HG02885 (cell line): Measurements from ENCODE around the gene KCTD10.

Source experiments
- ATAC-seq: cut with Tn5 transposase; IDR thresholded peaks from one replicate; pipeline ENCODE4 v1.9.1; 2021; ENCODE audit warnings: mild to moderate bottlenecking; ENCODE audit not compliant: unreplicated experiment, poor library complexity

The KCTD10 gene

DNA sequence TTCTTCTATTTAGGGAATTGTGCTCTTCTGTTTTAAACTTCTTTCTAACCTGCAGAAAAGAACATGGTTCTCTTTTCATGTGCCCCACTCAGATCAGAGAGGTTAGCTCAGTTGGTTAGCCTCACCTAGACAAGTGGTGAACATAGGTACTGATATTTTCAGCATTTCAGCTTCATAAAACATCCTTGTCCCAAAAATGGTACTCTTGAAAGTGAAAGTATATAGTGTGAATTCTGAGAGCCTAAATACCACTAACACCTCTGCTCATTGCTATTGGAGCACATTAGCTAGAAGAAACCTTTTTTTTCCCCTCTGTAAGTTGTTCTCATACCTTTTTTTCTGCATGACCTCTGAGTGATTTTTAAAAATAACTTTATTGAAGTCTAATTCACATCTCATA is 17.9 kb upstream of the KCTD10 start:
- no peak for ATAC-seq

DNA sequence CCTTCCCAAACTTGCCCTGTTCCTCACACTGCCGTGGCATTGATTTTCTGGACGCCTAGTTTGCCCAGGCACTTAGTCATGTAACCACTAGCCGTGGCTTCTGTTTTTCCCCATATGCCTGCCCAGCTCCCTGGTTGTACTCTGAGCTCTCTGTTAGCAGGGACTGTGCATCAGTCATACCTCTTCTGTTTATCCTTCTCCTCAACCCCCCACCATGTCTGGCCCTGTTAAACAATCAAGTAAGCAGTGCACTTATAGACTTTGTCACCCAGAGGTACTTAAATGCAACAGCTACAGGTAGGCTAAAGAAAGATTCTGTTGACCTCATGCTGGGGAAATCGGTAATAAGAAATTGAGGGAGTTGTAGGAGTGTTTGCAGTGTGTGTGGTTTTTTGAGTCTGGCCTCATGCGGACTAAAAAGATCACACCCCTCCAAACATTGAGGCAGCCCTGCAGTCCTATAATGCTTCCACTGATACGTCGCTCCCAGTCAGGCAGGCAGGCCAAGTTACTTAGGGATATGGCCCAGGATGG is 17.3 kb upstream of the KCTD10 start:
- no peak for ATAC-seq

GRCh38 chr12:109493938-109494337 is 16.8 kb upstream of the KCTD10 start:
- ATAC-seq = no peak

DNA sequence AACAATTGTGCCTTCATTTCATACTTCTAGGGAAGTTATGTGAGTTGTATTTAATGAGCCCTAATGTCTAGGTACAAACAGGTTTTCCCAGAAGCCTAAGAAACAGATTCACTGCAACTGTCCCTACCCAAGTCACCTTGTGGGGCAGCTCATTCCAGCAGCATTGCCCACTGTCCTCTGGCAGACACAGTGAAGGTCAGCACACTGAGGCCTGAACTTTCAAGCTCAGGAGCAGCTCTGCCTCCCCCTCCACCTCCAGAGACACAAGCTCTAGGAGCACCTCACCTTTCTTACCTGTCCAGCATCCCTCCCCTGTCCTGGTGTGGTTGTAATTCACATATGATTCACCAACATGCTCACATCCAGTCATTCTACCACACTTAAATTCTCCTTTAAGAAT is 16.0 kb upstream of the KCTD10 start:
- no peak for ATAC-seq

- ATAC-seq = no peak
Observed at GRCh38 chr12:109492371-109492770, 15.3 kb upstream of the KCTD10 start.

GRCh38 chr12:109491671-109492070 is 14.6 kb upstream of the KCTD10 start:
- no peak for ATAC-seq

DNA sequence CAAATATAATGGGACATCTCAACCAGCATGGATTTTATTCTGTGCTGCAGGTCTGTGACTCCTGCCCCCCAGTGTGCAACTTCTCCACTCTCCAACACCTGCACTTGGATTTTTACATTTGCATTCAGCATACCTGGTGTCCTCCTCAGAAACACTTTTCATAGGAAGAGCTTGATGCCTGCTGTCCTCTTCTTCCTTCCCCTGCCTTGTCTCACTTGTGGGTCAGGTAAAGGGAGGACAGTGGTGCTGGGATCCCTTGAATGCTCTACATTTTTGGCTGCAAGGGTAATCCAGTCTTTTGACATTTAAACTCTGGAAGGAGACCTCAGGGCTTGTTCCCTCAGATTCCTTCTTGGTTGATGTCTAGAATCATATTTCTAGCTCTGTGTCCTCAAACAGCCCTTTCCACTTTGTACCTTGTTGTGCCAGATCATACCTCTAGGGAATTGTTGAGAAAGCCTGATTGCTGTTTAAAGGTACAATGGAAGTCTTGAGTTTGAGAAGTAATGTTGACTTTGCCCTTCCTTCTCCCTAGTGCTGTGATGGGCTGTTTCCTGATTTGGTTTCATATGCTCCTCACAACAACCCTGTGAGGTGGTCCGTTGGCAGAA is 13.0 kb upstream of the KCTD10 start:
- ATAC-seq = no peak

DNA sequence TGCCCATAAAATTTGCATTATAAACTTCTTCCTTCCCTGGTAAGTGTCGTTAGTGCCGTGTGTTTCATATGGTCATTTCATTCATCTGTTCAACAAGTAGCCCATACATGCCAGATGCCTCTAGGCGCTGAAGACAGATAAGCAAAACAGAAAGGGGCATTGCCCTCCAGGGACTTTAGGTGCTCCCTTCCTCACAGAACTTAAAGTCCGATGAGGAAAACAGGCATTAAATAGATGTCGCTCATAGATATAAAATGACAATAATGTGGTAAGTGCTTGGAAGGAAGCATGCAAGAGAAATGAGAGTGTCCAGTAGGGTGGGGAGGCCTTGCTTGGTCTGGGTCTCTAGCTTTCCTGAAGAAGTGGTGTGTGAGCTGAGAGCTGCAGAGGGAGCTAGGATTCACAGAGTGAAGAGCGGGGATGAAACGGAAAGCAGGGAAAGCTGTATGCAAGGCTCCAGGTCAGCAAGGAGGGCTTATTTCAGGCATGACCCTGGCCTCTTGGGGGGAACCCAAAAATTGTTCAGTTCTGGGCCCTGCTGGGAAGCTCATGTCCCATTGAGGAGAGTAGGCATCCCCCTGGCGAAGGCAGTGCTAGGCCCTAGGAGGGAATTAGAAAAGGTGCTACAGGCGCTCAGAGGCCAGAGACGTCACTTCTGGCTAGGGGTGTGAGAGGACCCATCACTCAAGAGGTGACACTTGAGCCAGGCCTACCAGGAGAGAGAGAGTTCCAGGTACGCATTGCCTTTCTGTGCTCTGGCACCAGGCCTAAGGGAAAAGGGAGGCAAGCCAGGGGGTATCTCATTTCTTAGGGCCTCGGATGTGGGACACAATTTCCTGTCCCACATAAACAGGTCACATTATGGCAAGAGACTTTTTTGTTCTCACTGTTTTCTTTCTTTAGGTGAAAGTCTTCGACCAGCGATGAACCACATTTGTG is 12.2 kb upstream of the KCTD10 start:
- ATAC-seq = no peak

DNA sequence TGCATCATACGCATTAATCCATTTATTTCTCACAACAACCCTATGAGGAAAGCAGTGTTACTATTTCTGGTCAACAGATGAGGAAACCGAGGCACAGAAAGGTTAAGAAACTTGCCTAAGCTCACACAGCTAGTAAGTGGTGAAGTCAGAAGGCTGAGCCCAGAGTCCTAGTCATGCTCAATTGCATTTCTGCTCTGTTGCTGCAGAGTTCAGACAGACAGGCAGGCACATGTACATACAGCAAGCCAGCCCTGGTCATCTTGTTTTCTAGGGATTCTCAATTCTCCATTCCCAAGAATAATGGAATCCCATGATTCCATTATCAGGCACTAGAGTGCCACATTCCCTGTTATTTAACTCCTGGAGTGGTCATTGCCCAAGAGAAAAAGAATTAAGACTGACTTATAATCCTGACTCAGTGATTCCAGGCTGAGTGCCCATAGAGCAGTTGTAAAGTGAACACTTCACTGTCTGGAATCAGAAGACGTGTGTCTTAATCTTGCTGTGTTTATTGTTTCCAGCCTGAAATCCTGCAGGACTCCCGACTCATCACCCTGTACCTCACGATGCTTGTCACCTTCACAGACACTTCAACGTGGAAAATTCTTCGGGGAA is 11.1 kb upstream of the KCTD10 start:
- ATAC-seq = no peak

DNA sequence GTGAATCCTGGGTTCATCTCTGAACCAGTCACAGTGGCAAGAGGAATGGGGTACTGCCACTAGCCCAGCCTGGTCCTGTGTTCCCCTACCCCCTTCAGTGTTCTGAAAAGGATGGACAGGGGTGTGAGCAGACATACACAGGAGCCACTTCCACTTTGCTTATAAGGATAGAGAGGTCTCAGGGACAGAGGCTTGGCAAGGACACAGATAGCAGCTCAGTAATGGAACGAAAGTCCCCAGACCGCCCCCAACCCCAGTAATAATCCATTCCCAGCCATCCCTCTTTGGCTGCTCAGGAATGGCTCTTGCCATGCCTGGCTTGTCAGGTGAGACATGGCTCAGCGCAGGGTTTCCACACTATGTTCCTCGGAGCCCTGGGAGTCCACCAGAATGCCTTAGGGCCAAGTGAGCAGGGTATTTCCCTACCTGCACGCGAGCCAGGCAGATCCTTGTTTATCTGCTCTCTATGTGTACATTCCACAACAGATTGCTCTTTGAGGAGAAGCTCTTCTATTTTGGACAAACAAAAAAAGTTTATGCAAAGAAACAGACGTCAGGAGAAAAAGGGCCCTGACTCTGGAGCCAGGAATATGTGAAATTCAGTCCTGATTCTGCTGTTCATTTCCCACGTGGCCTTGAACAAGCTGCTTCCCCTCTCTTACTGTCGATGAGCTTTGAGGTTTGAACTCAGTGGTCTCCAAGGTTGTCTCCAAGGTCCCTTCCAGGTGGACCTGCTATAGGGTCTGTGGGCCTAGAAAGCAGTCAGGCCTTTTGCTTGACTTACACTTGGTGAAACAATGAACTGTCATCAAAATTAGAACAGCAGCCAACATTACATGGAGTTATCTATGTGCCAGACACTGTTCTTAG is 10.3 kb upstream of the KCTD10 start:
- no peak for ATAC-seq

GRCh38 chr12:109485201-109485600 is 8.1 kb upstream of the KCTD10 start:
- no peak for ATAC-seq

DNA sequence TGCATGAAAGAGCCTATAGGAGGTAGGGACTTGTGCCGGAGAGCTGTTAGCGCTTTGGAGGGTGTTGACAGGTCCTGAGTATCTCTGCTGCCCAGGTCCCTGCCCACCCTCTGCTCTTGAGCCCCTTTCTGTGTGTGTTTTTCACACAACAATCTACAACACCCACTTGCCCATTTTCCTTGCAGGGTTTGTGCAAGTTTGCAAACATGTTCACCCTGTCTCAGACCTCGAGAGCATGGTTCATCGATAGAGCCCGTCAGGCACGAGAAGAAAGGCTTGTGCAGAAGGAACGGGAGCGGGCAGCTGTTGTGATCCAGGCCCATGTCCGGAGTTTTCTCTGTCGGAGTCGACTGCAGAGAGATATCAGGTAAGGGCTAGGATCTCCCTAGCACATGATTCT is 6.2 kb upstream of the KCTD10 start:
- ATAC-seq = no peak

DNA sequence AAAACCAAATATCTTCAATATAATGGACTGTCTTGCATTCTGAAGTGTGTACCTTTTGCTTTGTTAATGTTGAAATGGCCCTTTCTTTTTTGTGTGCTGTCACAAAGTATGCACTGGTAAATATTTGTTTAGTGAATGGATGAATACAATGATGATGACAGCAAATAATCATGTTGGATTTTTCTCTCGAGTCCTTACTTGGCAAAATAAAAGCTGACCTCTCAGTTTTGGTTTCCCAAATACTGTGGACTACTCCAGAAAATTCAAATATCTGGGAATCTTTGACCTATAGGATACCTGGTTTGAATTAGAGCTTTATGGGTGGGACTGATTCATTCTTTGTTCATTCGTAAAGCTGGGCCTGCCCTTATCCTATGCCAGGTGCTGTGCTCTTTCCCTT is 5.8 kb upstream of the KCTD10 start:
- no peak for ATAC-seq

DNA sequence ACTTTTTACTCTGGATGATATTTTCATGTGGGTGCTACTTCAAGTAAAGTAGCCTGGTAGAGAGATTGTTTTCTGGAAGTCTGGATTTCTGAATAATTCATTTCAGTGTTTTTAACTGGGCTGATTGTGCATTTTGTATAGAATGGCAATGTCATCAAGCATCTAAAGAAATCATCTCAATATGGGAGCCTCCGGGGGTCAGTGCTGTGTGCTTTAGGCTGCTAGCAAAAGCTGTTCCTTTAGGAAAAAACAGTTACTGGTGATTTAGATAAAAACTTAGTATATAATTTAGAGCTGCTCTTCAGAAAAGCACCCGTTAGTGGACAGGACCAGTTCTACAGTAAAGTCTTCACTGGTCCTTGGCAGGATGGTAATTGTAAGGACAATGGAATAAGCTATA is 5.4 kb upstream of the KCTD10 start:
- ATAC-seq = no peak

- no peak for ATAC-seq
Observed at GRCh38 chr12:109481863-109482262, 4.8 kb upstream of the KCTD10 start.

DNA sequence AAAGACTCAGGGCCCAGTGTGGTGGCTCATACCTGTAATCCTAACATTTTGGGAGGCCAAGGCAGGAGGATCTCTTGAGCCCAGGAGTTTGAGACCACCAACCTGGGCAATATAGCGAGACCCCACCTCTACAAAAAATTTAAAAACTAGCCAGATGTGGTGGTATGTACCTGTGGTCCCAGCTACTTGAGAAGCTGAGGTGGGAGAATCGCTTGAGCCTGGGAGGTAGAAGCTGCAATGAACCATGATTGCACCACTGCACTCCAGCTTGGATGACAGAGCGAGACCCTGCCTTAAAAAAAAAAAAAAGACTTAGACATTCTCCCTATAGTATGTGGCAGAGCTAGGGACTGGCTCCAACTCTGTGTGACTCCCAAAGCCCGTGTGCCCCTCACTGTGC is 3.3 kb upstream of the KCTD10 start:
- ATAC-seq = no peak

DNA sequence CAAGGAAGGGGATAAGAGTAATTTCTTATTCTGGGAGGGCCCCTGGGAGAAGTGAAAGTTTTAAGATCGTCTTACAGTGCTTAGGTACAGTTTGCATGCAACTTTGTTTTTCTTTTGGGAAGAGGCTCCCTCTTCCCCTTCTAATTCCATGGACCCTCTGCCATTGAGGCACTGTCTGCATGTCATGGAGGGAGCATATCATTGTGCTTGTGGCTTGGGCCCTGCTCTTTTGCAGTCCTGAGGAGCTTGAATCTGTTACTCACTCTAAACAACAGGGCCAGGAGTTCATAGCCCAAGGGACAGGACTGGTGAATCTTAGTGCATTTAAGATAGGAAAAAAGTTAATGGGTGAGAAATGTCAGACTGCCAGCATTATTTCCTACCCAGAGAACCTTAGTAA is 2.7 kb upstream of the KCTD10 start:
- no peak for ATAC-seq

DNA sequence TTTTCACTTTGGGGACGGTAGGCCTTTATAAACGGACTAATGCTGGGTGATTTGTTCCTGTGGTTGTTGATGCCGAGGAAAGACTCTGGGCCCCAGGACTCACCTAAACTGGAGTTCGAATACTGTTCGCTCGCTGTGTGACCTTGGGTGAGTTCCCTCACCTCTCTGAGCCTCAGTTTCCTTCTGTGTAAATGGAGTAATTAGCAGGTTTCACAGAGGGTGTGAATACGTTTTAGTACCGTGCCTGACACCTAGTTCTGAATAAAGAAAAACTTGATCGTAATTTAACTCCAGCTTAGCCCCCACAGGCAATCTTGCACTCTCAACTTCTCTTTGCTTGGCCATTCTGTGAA is 839 bp upstream of the KCTD10 start:
- ATAC-seq = no peak

DNA sequence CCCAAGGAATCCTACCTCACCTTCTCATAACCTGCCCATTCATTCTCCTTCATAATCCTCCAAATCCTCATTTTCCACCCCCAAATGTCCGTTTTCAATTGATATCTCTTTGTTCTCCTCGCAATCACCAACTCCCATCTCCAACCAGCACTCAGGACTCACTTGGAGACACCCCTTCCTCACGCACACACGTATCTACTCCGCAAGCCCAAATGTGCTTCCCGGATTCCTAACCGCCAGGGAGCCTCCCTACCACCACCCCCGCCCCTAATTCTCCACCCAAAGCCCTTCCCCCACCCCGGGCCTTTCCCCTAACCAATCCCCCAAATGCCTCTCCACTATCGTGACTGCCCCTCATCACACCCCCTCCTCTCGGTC is 304 bp downstream of the KCTD10 start:
- peak; percentile 6 for ATAC-seq

DNA sequence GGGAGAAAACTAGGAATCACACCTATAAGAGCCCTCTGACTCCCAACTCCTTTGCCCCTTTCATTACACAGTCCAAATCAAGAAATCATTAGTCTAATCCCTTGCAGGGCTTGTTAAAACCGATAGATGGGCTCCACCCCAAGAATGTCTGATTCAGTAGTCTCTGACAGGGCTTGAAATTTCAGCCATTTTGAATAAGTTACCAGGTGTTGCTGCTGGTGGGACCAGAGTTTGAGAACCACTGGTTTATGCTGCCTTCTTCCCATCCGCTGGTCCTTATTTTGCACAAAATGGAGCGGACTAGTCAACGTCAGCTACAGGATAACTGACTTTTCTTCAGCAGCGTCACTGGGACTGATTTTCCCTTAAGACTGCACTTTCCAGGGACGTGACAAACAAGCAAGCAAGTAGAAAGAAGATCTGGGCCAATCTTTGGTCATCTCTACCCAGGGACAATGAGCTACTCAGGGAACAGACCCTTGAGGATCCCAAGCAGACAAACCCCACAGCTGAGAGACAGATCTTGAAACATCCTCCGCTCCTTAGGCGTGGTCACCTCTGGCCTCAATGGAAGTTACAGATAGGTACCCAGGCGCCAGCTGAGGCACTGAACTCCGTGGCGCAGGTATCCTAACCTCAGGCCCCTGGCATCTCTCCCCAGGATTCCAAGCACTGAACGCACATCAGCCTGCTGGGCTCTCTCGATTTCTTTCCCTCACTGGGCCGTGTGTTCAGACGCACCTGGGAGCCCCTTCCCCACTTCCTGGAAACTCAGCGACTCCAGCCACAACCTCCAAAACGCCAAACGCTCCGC is 900 bp downstream of the KCTD10 start:
- ATAC-seq = no peak
